AG09309 (cell line): Measurements from ENCODE around the gene ICAM1.

ENCODE experiments used
- DNase-seq: peaks from one replicate; pipeline ENCODE4 v3.0.0-alpha.2; 2010; ENCODE audit warnings: low read depth
- H3K4me3 ChIP-seq: 2 replicates; pipeline ENCODE4 v1.5.1; 2011; ENCODE audit warnings: mild to moderate bottlenecking, low read depth, low read length, moderate library complexity; ENCODE audit not compliant: control insufficient read depth
- CTCF ChIP-seq: IDR thresholded peaks from 2 replicates; pipeline ENCODE4 v1.5.1; 2011; ENCODE audit warnings: mild to moderate bottlenecking, low read depth, low read length, inconsistent platforms; ENCODE audit not compliant: insufficient read depth, control insufficient read depth; ENCODE audit errors: missing control alignments

The ICAM1 gene

DNA sequence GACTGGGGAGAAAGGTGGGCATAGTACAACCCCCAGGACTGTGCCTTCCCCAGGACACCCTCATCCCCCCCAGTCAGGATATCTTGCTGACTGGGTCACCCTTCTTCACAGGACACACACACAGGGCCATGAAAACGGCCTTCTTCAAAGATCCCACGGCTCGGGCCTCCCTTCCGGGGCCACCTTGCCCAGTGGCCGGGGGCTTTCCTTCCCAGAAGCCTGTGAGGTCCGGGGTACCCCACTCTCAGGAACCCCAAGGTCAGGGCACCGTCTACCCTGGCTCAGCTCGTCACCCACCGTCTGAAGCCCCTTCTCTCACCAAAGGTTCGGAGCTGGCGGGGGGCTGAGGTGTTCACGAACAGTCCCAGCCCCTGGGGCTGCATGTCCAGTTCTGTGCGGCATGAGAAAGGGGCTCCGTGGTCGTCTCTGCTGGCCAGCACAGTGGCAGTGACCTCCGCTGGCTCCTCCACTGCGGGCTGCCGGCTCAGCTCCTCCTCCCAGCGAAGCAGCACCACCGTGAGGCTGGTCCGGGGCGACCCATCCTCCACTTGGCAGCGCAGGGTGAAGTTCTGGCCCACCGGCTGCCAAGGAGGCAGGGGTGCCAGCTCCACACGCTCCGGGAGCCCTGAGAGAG is 64.5 kb downstream of the ICAM1 start:
- no peak for TF ChIP-seq CTCF
- peak overlapping the region; percentile 86; the same call in 1 of the 2 replicates for H3K4me3 ChIP-seq
- DNase-seq, result no peak
